GM12878 (cell line): ENCODE data around the gene CCDC198.

Experiments used
- BHLHE40 ChIP-seq, 2 experiments: fragments of 450-650 bp in 1 of 2; IDR thresholded peaks; 2 replicates each; pipeline ENCODE4 v1.6.1; 2011 to 2017; ENCODE audit warnings: low read depth in 2 of 2, borderline replicate concordance in 1 of 2, improper control_type of control experiment in 1 of 2, low read length in 1 of 2, mild to moderate bottlenecking in 1 of 2
- CREB1 ChIP-seq: IDR thresholded peaks from 2 replicates; pipeline ENCODE4 v1.6.1; 2012; ENCODE audit warnings: low read depth, mild to moderate bottlenecking, inconsistent platforms
- FOXK2 ChIP-seq: fragments of 450-650 bp; IDR thresholded peaks from 2 replicates; pipeline ENCODE4 v1.6.1; 2017; ENCODE audit warnings: mild to moderate bottlenecking, moderate library complexity
- MEF2A ChIP-seq: IDR thresholded peaks from 2 replicates; pipeline ENCODE4 v1.6.1; 2011; ENCODE audit warnings: low read depth, mild to moderate bottlenecking, low read length, moderate library complexity; ENCODE audit not compliant: insufficient read depth
- TF ChIP-seq, protein P1 (sequence below): IDR thresholded peaks from 2 replicates; pipeline ENCODE4 v1.6.1; 2011; ENCODE audit warnings: borderline replicate concordance, low read depth, mild to moderate bottlenecking, moderate library complexity, mixed read lengths, low read length; ENCODE audit not compliant: insufficient read depth; ENCODE audit errors: extremely low read length

DNA sequence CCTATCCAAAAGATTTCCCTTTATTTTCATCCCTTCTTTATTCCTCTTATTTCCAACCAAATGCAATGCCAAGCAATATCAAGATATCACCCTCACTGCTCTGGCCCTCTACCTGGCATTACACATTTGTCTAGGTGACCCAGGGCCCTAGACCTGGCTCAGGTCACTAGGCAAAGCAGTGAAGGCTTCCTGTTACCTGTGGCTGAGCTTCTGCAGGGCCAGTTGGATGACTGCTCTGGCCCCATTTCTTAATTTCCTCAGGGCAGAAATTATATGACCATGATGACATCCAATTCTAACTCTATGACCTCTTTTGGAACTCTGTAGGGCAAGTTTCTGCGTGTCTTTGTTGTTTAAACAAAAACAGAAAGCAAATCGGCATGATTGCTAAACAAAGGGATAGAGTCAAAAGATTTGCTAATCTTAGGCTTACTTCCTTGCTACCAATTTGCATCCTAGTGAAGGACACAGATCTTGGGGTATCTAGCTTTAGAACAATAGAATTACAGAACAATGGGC is 7.4 kb upstream of the CCDC198 start:
- TF ChIP-seq MEF2A (no peak), FOXK2 (no peak), CREB1 (no peak), BHLHE40 (IDR thresholded peaks at IDR 0.05; ENCODE audit: borderline replicate concordance in 1 of 2, low read depth in 2 of 2, low read length in 1 of 2) (no peak)
- TF ChIP-seq, protein P1, sequence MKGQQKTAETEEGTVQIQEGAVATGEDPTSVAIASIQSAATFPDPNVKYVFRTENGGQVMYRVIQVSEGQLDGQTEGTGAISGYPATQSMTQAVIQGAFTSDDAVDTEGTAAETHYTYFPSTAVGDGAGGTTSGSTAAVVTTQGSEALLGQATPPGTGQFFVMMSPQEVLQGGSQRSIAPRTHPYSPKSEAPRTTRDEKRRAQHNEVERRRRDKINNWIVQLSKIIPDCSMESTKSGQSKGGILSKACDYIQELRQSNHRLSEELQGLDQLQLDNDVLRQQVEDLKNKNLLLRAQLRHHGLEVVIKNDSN = no peak
